Smooth muscle cell (in vitro differentiated cells): ENCODE data around the gene MUC3A. TPM values are rescaled to one million over a fixed set of nuclear protein-coding genes. Genes with fewer than 3 reads are reported as not detected.
"Not testable (repeated sequence)": the region's sequence is repeated elsewhere in the genome, so short reads cannot be mapped to it uniquely, and the experiment has no call there.

Experiments used
- DNase-seq: peaks from one replicate; lab custom pipeline; 2025; ENCODE audit not compliant: unreplicated experiment; lab: John Stamatoyannopoulos, UW
- H2AFZ ChIP-seq: fragments of 200-600 bp; sonication (generic); 2 replicates; pipeline ENCODE4 v1.6.0; 2016; ENCODE audit warnings: antibody characterized with exemption, low read depth, mild to moderate bottlenecking
- H3F3A ChIP-seq: fragments of 200-600 bp; sonication (generic); 2 replicates; pipeline ENCODE4 v1.6.0; 2017; ENCODE audit warnings: antibody characterized with exemption, low read depth
- H3K27ac ChIP-seq: fragments of 200-600 bp; sonication (generic); 2 replicates; pipeline ENCODE4 v1.5.1; 2016; ENCODE audit warnings: low read depth, mild to moderate bottlenecking
- H3K27me3 ChIP-seq: fragments of 200-600 bp; sonication (generic); 2 replicates; pipeline ENCODE4 v1.6.1; 2016; ENCODE audit warnings: low read depth, mild to moderate bottlenecking
- H3K36me3 ChIP-seq: fragments of 200-600 bp; sonication (generic); 2 replicates; pipeline ENCODE4 v1.5.1; 2016; ENCODE audit warnings: low read depth
- H3K4me1 ChIP-seq: fragments of 200-600 bp; sonication (generic); 2 replicates; pipeline ENCODE4 v1.5.1; 2016; ENCODE audit warnings: low read depth
- H3K4me2 ChIP-seq: fragments of 200-600 bp; sonication (generic); 2 replicates; pipeline ENCODE4 v1.6.0; 2016; ENCODE audit warnings: mild to moderate bottlenecking
- H3K4me3 ChIP-seq: fragments of 200-600 bp; sonication (generic); 2 replicates; pipeline ENCODE4 v1.5.1; 2016; ENCODE audit warnings: mild to moderate bottlenecking
- H3K79me2 ChIP-seq: fragments of 200-600 bp; sonication (generic); 2 replicates; pipeline ENCODE4 v1.6.0; 2016; ENCODE audit warnings: low read depth, mild to moderate bottlenecking
- H3K9ac ChIP-seq: fragments of 200-600 bp; sonication (generic); 2 replicates; pipeline ENCODE4 v1.6.0; 2016; ENCODE audit warnings: low read depth
- H3K9me3 ChIP-seq: fragments of 200-600 bp; sonication (generic); replicated peaks from 2 replicates; pipeline ENCODE4 v1.5.1; 2016; ENCODE audit warnings: low read depth
- H4K20me1 ChIP-seq: fragments of 200-600 bp; sonication (generic); 2 replicates; pipeline ENCODE4 v1.6.0; 2016; ENCODE audit warnings: low read depth
- CTCF ChIP-seq: fragments of 200-600 bp; sonication (generic); IDR thresholded peaks from 2 replicates; pipeline ENCODE4 v1.5.1; 2017; ENCODE audit warnings: borderline replicate concordance, mild to moderate bottlenecking, antibody characterized with exemption; ENCODE audit not compliant: insufficient read depth, poor library complexity, severe bottlenecking
- WGBS: methylation state at CpG from one replicate; pipeline ENCODE4 v1.1.7; 2016; ENCODE audit warnings: low lambda C conversion rate; 5-methylcytosine and 5-hydroxymethylcytosine counted together
- polyA plus RNA-seq: library from polyadenylated mRNA; unstranded; fragments of >200 nt; fragmentation: Nextera tagmentation; extraction: Ambion mirVana; gene quantifications from 2 replicates; pipeline ENCODE4 v1.2.1, GENCODE V29; 2016
- total RNA-seq: library from RNA; depleted of rRNA; stranded (reverse); fragments of >200 nt; gene quantifications from 2 replicates; pipeline ENCODE4 v1.2.3, GENCODE V29; 2014

The MUC3A gene
- total and polyA plus RNA-seq, 2 experiments from 2014 or later: not detected

- WGBS: 80% methylated on average over 4 of the region's 4 CpGs
- Histone ChIP-seq H3K36me3 (no peaks in the 10 kb centered on the region), H4K20me1 (no peaks in the 10 kb centered on the region), H3K79me2 (no peaks in the 10 kb centered on the region), H3K9me3 (no peaks in the 10 kb centered on the region), H2AFZ (no peak overlapping the region), H3K4me3 (no peak overlapping the region), H3K27ac (no peak overlapping the region), H3K4me2 (no peak overlapping the region), H3F3A (no peaks in the 10 kb centered on the region), H3K27me3 (no peaks in the 10 kb centered on the region), H3K9ac (no peak overlapping the region), H3K4me1 (no peaks in the 10 kb centered on the region)
- no peak for DNase-seq
- TF ChIP-seq CTCF: no peak
Observed at GRCh38 chr7:100978300-100978699, 29.0 kb downstream of the MUC3A start.

- no peaks in the 10 kb centered on the region for H4K20me1 ChIP-seq
- H3K27me3 ChIP-seq: no peaks in the 10 kb centered on the region
- H3K9ac ChIP-seq: peak overlapping the region; percentile 86
- 46% methylated on average over 8 of the region's 8 CpGs for WGBS
- H3K4me3 ChIP-seq: no peak overlapping the region
- no peaks in the 10 kb centered on the region for H3K4me1 ChIP-seq
- no peak for TF ChIP-seq CTCF
- H3K4me2 ChIP-seq: no peak overlapping the region
- DNase-seq: no peak
- peak overlapping the region; percentile 92 for H3K27ac ChIP-seq
- no peaks in the 10 kb centered on the region for H3K36me3 ChIP-seq
- no peaks in the 10 kb centered on the region for H3K9me3 ChIP-seq
- no peaks in the 10 kb centered on the region for H3K79me2 ChIP-seq
- no peak overlapping the region for H2AFZ ChIP-seq
- no peaks in the 10 kb centered on the region for H3F3A ChIP-seq
Observed at GRCh38 chr7:100983451-100984187, 34.3 kb downstream of the MUC3A start.

GRCh38 chr7:100984241-100984918 is 35.0 kb downstream of the MUC3A start:
- not testable (repeated sequence) for H3F3A ChIP-seq, H3K4me2 ChIP-seq, H4K20me1 ChIP-seq, H3K79me2 ChIP-seq, H3K36me3 ChIP-seq, DNase-seq, H2AFZ ChIP-seq, H3K9me3 ChIP-seq, H3K27me3 ChIP-seq, H3K4me3 ChIP-seq, H3K4me1 ChIP-seq
- 86% methylated on average over 14 of the region's 14 CpGs for WGBS
- peak overlapping the region; percentile 86 for H3K9ac ChIP-seq
- peak overlapping the region; percentile 92 for H3K27ac ChIP-seq

DNA sequence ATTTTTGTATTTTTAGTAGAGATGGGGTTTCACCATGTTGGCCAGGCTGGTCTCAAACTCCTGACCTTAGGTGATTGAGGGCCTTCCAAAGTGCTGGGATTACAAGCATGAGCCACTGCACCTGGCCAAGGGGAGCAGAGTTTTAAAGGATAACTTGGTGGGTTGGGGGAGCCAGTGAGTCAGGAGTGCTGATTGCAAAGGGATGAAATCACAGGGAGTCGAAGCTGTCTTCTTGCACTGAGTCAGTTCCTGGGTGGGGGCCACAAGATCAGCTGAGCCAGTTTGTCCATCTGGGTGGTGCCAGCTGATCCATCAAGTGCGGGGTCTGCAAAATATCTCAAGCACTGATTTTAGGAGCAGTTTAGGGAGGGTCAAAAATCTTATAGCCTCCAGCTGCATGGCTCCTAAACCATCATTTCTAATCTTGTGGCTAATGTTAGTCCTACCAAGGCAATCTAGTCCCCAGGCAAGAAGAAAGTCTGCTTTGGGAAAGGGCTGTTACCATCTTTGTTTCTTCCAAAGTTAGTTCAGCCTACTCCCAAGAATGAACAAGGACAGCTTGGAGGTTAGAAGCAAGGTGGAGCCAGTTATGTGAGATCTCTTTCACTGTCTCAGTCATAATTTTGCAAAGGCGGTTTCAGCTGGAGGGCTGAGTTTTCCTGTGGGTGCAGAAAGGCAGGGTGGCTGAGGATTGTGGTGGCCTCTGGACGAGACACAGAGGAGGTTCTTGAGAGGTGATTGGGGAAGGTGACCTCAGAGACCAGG is 35.9 kb downstream of the MUC3A start:
- H3K4me1 ChIP-seq, H3K36me3 ChIP-seq, DNase-seq, H3K4me3 ChIP-seq, H3K79me2 ChIP-seq, H3K4me2 ChIP-seq, H4K20me1 ChIP-seq, H2AFZ ChIP-seq, H3K27ac ChIP-seq, H3K27me3 ChIP-seq, H3K9ac ChIP-seq, H3K9me3 ChIP-seq, H3F3A ChIP-seq: not testable (repeated sequence)
- WGBS: 60% methylated on average over 4 of the region's 4 CpGs
